Measurements from ENCODE around the gene MKI67.

Gene MKI67

DNA sequence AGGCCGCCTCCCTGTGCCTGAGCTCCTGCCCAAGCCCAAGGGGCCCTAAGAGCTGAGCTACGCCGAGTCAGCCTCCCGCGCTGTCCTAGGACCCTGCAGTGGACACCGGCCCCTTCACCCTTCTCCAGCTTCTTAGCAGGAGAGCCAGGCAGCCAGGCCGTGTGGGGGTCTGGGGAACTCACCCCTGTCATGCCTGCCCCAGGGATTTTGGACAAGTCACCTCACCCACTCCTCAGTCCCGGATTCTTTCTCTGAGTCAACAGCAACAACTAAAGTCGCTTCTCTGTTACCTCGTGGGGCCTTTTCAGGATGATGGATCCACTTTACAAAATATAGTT is 79.3 kb downstream of the MKI67 start:
- TF ChIP-seq, protein P1, sequence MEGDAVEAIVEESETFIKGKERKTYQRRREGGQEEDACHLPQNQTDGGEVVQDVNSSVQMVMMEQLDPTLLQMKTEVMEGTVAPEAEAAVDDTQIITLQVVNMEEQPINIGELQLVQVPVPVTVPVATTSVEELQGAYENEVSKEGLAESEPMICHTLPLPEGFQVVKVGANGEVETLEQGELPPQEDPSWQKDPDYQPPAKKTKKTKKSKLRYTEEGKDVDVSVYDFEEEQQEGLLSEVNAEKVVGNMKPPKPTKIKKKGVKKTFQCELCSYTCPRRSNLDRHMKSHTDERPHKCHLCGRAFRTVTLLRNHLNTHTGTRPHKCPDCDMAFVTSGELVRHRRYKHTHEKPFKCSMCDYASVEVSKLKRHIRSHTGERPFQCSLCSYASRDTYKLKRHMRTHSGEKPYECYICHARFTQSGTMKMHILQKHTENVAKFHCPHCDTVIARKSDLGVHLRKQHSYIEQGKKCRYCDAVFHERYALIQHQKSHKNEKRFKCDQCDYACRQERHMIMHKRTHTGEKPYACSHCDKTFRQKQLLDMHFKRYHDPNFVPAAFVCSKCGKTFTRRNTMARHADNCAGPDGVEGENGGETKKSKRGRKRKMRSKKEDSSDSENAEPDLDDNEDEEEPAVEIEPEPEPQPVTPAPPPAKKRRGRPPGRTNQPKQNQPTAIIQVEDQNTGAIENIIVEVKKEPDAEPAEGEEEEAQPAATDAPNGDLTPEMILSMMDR (IDR thresholded peaks at IDR 0.05; ENCODE audit: low read depth, low read length), result no peak
- H3K4me3 ChIP-seq (ENCODE audit: low read depth, low read length), result no peak overlapping the region
- in situ Hi-C loops (cut with HindIII; ENCODE audit: low sequenced_read_pairs), result no loop called here
- DNase-seq (ENCODE audit: low read depth, low spot score), result no peak
